Kidney epithelial cell (primary cell): ENCODE results near the gene KRTAP5-5. TPM values are rescaled to one million over a fixed set of nuclear protein-coding genes. Genes with fewer than 3 reads are reported as not detected.

ENCODE experiments used
- DNase-seq: peaks from one replicate; pipeline ENCODE4 v3.0.0-alpha.2; 2010; ENCODE audit warnings: low read depth
- H3K27me3 ChIP-seq: 2 replicates; pipeline ENCODE4 v1.6.0; 2011; ENCODE audit warnings: low read length; ENCODE audit not compliant: control insufficient read depth, insufficient read depth
- H3K36me3 ChIP-seq: 2 replicates; pipeline ENCODE4 v1.5.1; 2011; ENCODE audit warnings: low read length; ENCODE audit not compliant: control insufficient read depth, insufficient read depth
- H3K4me3 ChIP-seq: 2 replicates; pipeline ENCODE4 v1.5.1; 2011; ENCODE audit warnings: low read depth, mild to moderate bottlenecking, control low read depth, low read length
- CTCF ChIP-seq: IDR thresholded peaks from 2 replicates; pipeline ENCODE4 v1.5.1; 2011; ENCODE audit warnings: mild to moderate bottlenecking, moderate library complexity, low read length, control low read depth, inconsistent platforms; ENCODE audit not compliant: insufficient read depth, poor library complexity, severe bottlenecking
- total RNA-seq: library from RNA; depleted of rRNA; stranded (reverse); fragments of >200 nt; gene quantifications from 2 replicates; pipeline ENCODE4 v1.2.3, GENCODE V29; 2015

Gene KRTAP5-5
- total RNA-seq, 1 donor from 2014 or later: not detected

- Histone ChIP-seq H3K36me3 (no peaks in the 10 kb centered on the region), H3K4me3 (no peak overlapping the region), H3K27me3 (peaks cover 40% of the 10 kb centered on the region)
- no peak for DNase-seq
- TF ChIP-seq CTCF: no peak
Measured at GRCh38 chr11:1633864-1634263, 4.3 kb downstream of the KRTAP5-5 start.

- Histone ChIP-seq H3K4me3 (no peak overlapping the region), H3K27me3 (peaks cover 33% of the 10 kb centered on the region), H3K36me3 (no peaks in the 10 kb centered on the region)
- TF ChIP-seq CTCF: no peak
- no peak for DNase-seq
Measured at GRCh38 chr11:1636291-1636950, 6.8 kb downstream of the KRTAP5-5 start.

GRCh38 chr11:1637628-1638027, 8.1 kb downstream of the KRTAP5-5 start:
- H3K4me3 ChIP-seq: no peak overlapping the region
- H3K27me3 ChIP-seq: peaks cover 27% of the 10 kb centered on the region
- DNase-seq: no peak
- H3K36me3 ChIP-seq: no peaks in the 10 kb centered on the region
- TF ChIP-seq CTCF: no peak

- no peak for TF ChIP-seq CTCF
- H3K36me3 ChIP-seq: no peaks in the 10 kb centered on the region
- no peak overlapping the region for H3K4me3 ChIP-seq
- peaks cover 26% of the 10 kb centered on the region for H3K27me3 ChIP-seq
- no peak for DNase-seq
Measured at GRCh38 chr11:1638344-1638743, 8.8 kb downstream of the KRTAP5-5 start.

GRCh38 chr11:1639102-1639620, 9.6 kb downstream of the KRTAP5-5 start:
- DNase-seq: no peak
- H3K36me3 ChIP-seq: no peaks in the 10 kb centered on the region
- H3K27me3 ChIP-seq: peaks cover 24% of the 10 kb centered on the region
- no peak overlapping the region for H3K4me3 ChIP-seq
- TF ChIP-seq CTCF: no peak

- Histone ChIP-seq H3K36me3 (no peaks in the 10 kb centered on the region), H3K27me3 (peaks cover 25% of the 10 kb centered on the region), H3K4me3 (no peak overlapping the region)
- TF ChIP-seq CTCF: no peak
- no peak for DNase-seq
Measured at GRCh38 chr11:1639666-1640065, 10.1 kb downstream of the KRTAP5-5 start.
